Brain pericyte (primary cell): ENCODE measurements around the gene CYP2D6.
"Not testable (repeated sequence)": the region's sequence is repeated elsewhere in the genome, so short reads cannot be mapped to it uniquely, and the experiment has no call there.

Experiments used
- DNase-seq: peaks from one replicate; pipeline ENCODE4 v3.0.0-alpha.2; 2012; ENCODE audit warnings: low read depth, low spot score

The CYP2D6 gene

GRCh38 chr22:42158456-42159132 is 28.0 kb upstream of the CYP2D6 start:
- no peak for DNase-seq

- DNase-seq = no peak
Observed at GRCh38 chr22:42156598-42156997, 26.0 kb upstream of the CYP2D6 start.

GRCh38 chr22:42156121-42156520 is 25.5 kb upstream of the CYP2D6 start:
- no peak for DNase-seq

- no peak for DNase-seq
Observed at GRCh38 chr22:42155053-42155543, 24.5 kb upstream of the CYP2D6 start.

- DNase-seq = no peak
Observed at GRCh38 chr22:42154293-42155052, 23.9 kb upstream of the CYP2D6 start.

GRCh38 chr22:42152661-42153270 is 22.2 kb upstream of the CYP2D6 start:
- DNase-seq = no peak

GRCh38 chr22:42151924-42152635 is 21.5 kb upstream of the CYP2D6 start:
- DNase-seq = no peak

GRCh38 chr22:42150727-42151590 is 20.3 kb upstream of the CYP2D6 start:
- DNase-seq = no peak

- DNase-seq = not testable (repeated sequence)
Observed at GRCh38 chr22:42149798-42150197, 19.2 kb upstream of the CYP2D6 start.

GRCh38 chr22:42145175-42145574 is 14.6 kb upstream of the CYP2D6 start:
- no peak for DNase-seq

- not testable (repeated sequence) for DNase-seq
Observed at GRCh38 chr22:42143859-42144822, 13.5 kb upstream of the CYP2D6 start.

GRCh38 chr22:42142771-42143461 is 12.3 kb upstream of the CYP2D6 start:
- no peak for DNase-seq

- DNase-seq = not testable (repeated sequence)
Observed at GRCh38 chr22:42141307-42142057, 10.9 kb upstream of the CYP2D6 start.

- DNase-seq = not testable (repeated sequence)
Observed at GRCh38 chr22:42140153-42140552, 9.5 kb upstream of the CYP2D6 start.

GRCh38 chr22:42139508-42139907 is 8.9 kb upstream of the CYP2D6 start:
- not testable (repeated sequence) for DNase-seq

- DNase-seq = no peak
Observed at GRCh38 chr22:42138972-42139371, 8.4 kb upstream of the CYP2D6 start.

GRCh38 chr22:42138122-42138770 is 7.6 kb upstream of the CYP2D6 start:
- DNase-seq = no peak

- DNase-seq = not testable (repeated sequence)
Observed at GRCh38 chr22:42135688-42136087, 5.1 kb upstream of the CYP2D6 start.
